ENCODE measurements around the gene PTH1R.

The PTH1R gene

GRCh38 chr3:46896386-46896785 is 18.9 kb downstream of the PTH1R start:
- no peak overlapping the region for H4K8ac ChIP-seq (ENCODE audit: low read length)
- H3K4ac ChIP-seq (ENCODE audit: low read depth in 1 of 2, low read length in 2 of 2), result no peak overlapping the region
- peaks cover 19% of the 10 kb centered on the region for H3K4me1 ChIP-seq (ENCODE audit: control insufficient read depth, insufficient read depth, low read depth, low read length)
- no peak overlapping the region for H3K23ac ChIP-seq (ENCODE audit: low read length in 2 of 2)
- WGBS, result 71% methylated on average over 5 of the region's 5 CpGs
- H3K27me3 ChIP-seq (ENCODE audit: control insufficient read depth in 1 of 2, insufficient read depth in 1 of 2, low read length in 2 of 2), result peaks cover 39 to 51% of the 10 kb centered on the region in 2 experiments
- no peak overlapping the region for H2AFZ ChIP-seq (ENCODE audit: low read depth, low read length)
- H3K4me2 ChIP-seq (ENCODE audit: low read length, poor library complexity, severe bottlenecking), result no peak overlapping the region
- no peak overlapping the region for H2BK120ac ChIP-seq (ENCODE audit: low read depth, low read length)
- no peak overlapping the region for H3K9ac ChIP-seq (ENCODE audit: low read length)
- no peaks in the 10 kb centered on the region for H3K9me3 ChIP-seq (ENCODE audit: control insufficient read depth, low read length)
- H3K36me3 ChIP-seq (ENCODE audit: control insufficient read depth in 1 of 2, insufficient read depth in 2 of 2, low read depth in 1 of 2, low read length in 2 of 2), result no peaks in the 10 kb centered on the region
- no peak overlapping the region for H2BK5ac ChIP-seq (ENCODE audit: low read depth, low read length, poor library complexity, severe bottlenecking)
- no peak overlapping the region for H2BK15ac ChIP-seq (ENCODE audit: low read depth, poor library complexity, severe bottlenecking)
- no peak for DNase-seq
- H3K79me1 ChIP-seq (replicated peaks; ENCODE audit: low read length, poor library complexity, severe bottlenecking), result no peaks in the 10 kb centered on the region
- no peak overlapping the region for H2AK5ac ChIP-seq (ENCODE audit: low read length, severe bottlenecking)
- no peak overlapping the region for H3K14ac ChIP-seq (ENCODE audit: low read length in 2 of 2)
- H3K4me3 ChIP-seq (ENCODE audit: insufficient read depth in 1 of 2, low read depth in 1 of 2, low read length in 2 of 2), result no peak overlapping the region
- H3K27ac ChIP-seq (ENCODE audit: low read length, poor library complexity, severe bottlenecking), result no peak overlapping the region
- no peak overlapping the region for H4K91ac ChIP-seq (ENCODE audit: low read length)
- no peak overlapping the region for H3K18ac ChIP-seq (ENCODE audit: low read depth in 1 of 2, low read length in 2 of 2)
- H2BK12ac ChIP-seq (ENCODE audit: low read length in 2 of 2), result no peak overlapping the region

GRCh38 chr3:46897031-46897430 is 19.5 kb downstream of the PTH1R start:
- H3K4me3 ChIP-seq (ENCODE audit: insufficient read depth in 1 of 2, low read depth in 1 of 2, low read length in 2 of 2), result no peak overlapping the region
- DNase-seq, result no peak
- H3K4me2 ChIP-seq (ENCODE audit: low read length, poor library complexity, severe bottlenecking), result no peak overlapping the region
- no peak overlapping the region for H4K8ac ChIP-seq (ENCODE audit: low read length)
- H3K4me1 ChIP-seq (ENCODE audit: control insufficient read depth, insufficient read depth, low read depth, low read length), result peaks cover 16% of the 10 kb centered on the region
- no peak overlapping the region for H2AK5ac ChIP-seq (ENCODE audit: low read length, severe bottlenecking)
- H3K9ac ChIP-seq (ENCODE audit: low read length), result no peak overlapping the region
- H2BK12ac ChIP-seq (ENCODE audit: low read length in 2 of 2), result no peak overlapping the region
- H2BK120ac ChIP-seq (ENCODE audit: low read depth, low read length), result no peak overlapping the region
- H2AFZ ChIP-seq (ENCODE audit: low read depth, low read length), result no peak overlapping the region
- no peak overlapping the region for H3K27ac ChIP-seq (ENCODE audit: low read length, poor library complexity, severe bottlenecking)
- no peak overlapping the region for H3K4ac ChIP-seq (ENCODE audit: low read depth in 1 of 2, low read length in 2 of 2)
- WGBS, result 100% methylated on average over 2 of the region's 2 CpGs
- H3K36me3 ChIP-seq (ENCODE audit: control insufficient read depth in 1 of 2, insufficient read depth in 2 of 2, low read depth in 1 of 2, low read length in 2 of 2), result no peaks in the 10 kb centered on the region
- H3K18ac ChIP-seq (ENCODE audit: low read depth in 1 of 2, low read length in 2 of 2), result no peak overlapping the region
- H4K91ac ChIP-seq (ENCODE audit: low read length), result no peak overlapping the region
- H3K79me1 ChIP-seq (replicated peaks; ENCODE audit: low read length, poor library complexity, severe bottlenecking), result no peaks in the 10 kb centered on the region
- H3K14ac ChIP-seq (ENCODE audit: low read length in 2 of 2), result no peak overlapping the region
- H3K9me3 ChIP-seq (ENCODE audit: control insufficient read depth, low read length), result no peaks in the 10 kb centered on the region
- H3K27me3 ChIP-seq (ENCODE audit: control insufficient read depth in 1 of 2, insufficient read depth in 1 of 2, low read length in 2 of 2), result peaks cover 32 to 45% of the 10 kb centered on the region in 2 experiments
- H2BK15ac ChIP-seq (ENCODE audit: low read depth, poor library complexity, severe bottlenecking), result no peak overlapping the region
- no peak overlapping the region for H2BK5ac ChIP-seq (ENCODE audit: low read depth, low read length, poor library complexity, severe bottlenecking)
- no peak overlapping the region for H3K23ac ChIP-seq (ENCODE audit: low read length in 2 of 2)

- no peak overlapping the region for H3K18ac ChIP-seq (ENCODE audit: low read depth in 1 of 2, low read length in 2 of 2)
- H3K23ac ChIP-seq (ENCODE audit: low read length in 2 of 2), result peak overlapping the region in 1 of 2 experiments; percentile 35
- WGBS, result 75% methylated on average over 15 of the region's 15 CpGs
- H2BK12ac ChIP-seq (ENCODE audit: low read length in 2 of 2), result no peak overlapping the region
- H3K36me3 ChIP-seq (ENCODE audit: control insufficient read depth in 1 of 2, insufficient read depth in 2 of 2, low read depth in 1 of 2, low read length in 2 of 2), result no peaks in the 10 kb centered on the region
- H2BK5ac ChIP-seq (ENCODE audit: low read depth, low read length, poor library complexity, severe bottlenecking), result no peak overlapping the region
- peaks cover 31 to 41% of the 10 kb centered on the region in 2 experiments for H3K27me3 ChIP-seq (ENCODE audit: control insufficient read depth in 1 of 2, insufficient read depth in 1 of 2, low read length in 2 of 2)
- no peak overlapping the region for H3K27ac ChIP-seq (ENCODE audit: low read length, poor library complexity, severe bottlenecking)
- no peak for DNase-seq
- no peak overlapping the region for H3K14ac ChIP-seq (ENCODE audit: low read length in 2 of 2)
- H3K9ac ChIP-seq (ENCODE audit: low read length), result no peak overlapping the region
- no peaks in the 10 kb centered on the region for H3K9me3 ChIP-seq (ENCODE audit: control insufficient read depth, low read length)
- H3K4me3 ChIP-seq (ENCODE audit: insufficient read depth in 1 of 2, low read depth in 1 of 2, low read length in 2 of 2), result no peak overlapping the region
- no peak overlapping the region for H2BK120ac ChIP-seq (ENCODE audit: low read depth, low read length)
- H3K4me2 ChIP-seq (ENCODE audit: low read length, poor library complexity, severe bottlenecking), result no peak overlapping the region
- no peak overlapping the region for H2AK5ac ChIP-seq (ENCODE audit: low read length, severe bottlenecking)
- H3K4me1 ChIP-seq (ENCODE audit: control insufficient read depth, insufficient read depth, low read depth, low read length), result peaks cover 8% of the 10 kb centered on the region
- H3K4ac ChIP-seq (ENCODE audit: low read depth in 1 of 2, low read length in 2 of 2), result no peak overlapping the region
- no peak overlapping the region for H4K8ac ChIP-seq (ENCODE audit: low read length)
- H2AFZ ChIP-seq (ENCODE audit: low read depth, low read length), result no peak overlapping the region
- no peak overlapping the region for H2BK15ac ChIP-seq (ENCODE audit: low read depth, poor library complexity, severe bottlenecking)
- no peaks in the 10 kb centered on the region for H3K79me1 ChIP-seq (replicated peaks; ENCODE audit: low read length, poor library complexity, severe bottlenecking)
- H4K91ac ChIP-seq (ENCODE audit: low read length), result no peak overlapping the region
Observed at GRCh38 chr3:46897829-46898320, 20.4 kb downstream of the PTH1R start.

- H4K8ac ChIP-seq (ENCODE audit: low read length), result no peak overlapping the region
- no peak overlapping the region for H3K4me3 ChIP-seq (ENCODE audit: insufficient read depth in 1 of 2, low read depth in 1 of 2, low read length in 2 of 2)
- H2BK12ac ChIP-seq (ENCODE audit: low read length in 2 of 2), result no peak overlapping the region
- H2AFZ ChIP-seq (ENCODE audit: low read depth, low read length), result no peak overlapping the region
- no peak overlapping the region for H3K4me2 ChIP-seq (ENCODE audit: low read length, poor library complexity, severe bottlenecking)
- no peaks in the 10 kb centered on the region for H3K79me1 ChIP-seq (replicated peaks; ENCODE audit: low read length, poor library complexity, severe bottlenecking)
- no peak overlapping the region for H2BK15ac ChIP-seq (ENCODE audit: low read depth, poor library complexity, severe bottlenecking)
- H2AK5ac ChIP-seq (ENCODE audit: low read length, severe bottlenecking), result no peak overlapping the region
- peak overlapping the region; percentile 16 for H4K91ac ChIP-seq (ENCODE audit: low read length)
- no peaks in the 10 kb centered on the region for H3K9me3 ChIP-seq (ENCODE audit: control insufficient read depth, low read length)
- WGBS, result 37% methylated on average over 70 of the region's 71 CpGs
- H2BK5ac ChIP-seq (ENCODE audit: low read depth, low read length, poor library complexity, severe bottlenecking), result no peak overlapping the region
- H3K23ac ChIP-seq (ENCODE audit: low read length in 2 of 2), result peak overlapping the region in 1 of 2 experiments; percentile 35
- peaks cover 8% of the 10 kb centered on the region for H3K4me1 ChIP-seq (ENCODE audit: control insufficient read depth, insufficient read depth, low read depth, low read length)
- H2BK120ac ChIP-seq (ENCODE audit: low read depth, low read length), result no peak overlapping the region
- DNase-seq, result no peak
- no peak overlapping the region for H3K4ac ChIP-seq (ENCODE audit: low read depth in 1 of 2, low read length in 2 of 2)
- no peak overlapping the region for H3K9ac ChIP-seq (ENCODE audit: low read length)
- no peak overlapping the region for H3K14ac ChIP-seq (ENCODE audit: low read length in 2 of 2)
- no peak overlapping the region for H3K27ac ChIP-seq (ENCODE audit: low read length, poor library complexity, severe bottlenecking)
- peaks cover 29 to 34% of the 10 kb centered on the region in 2 experiments for H3K27me3 ChIP-seq (ENCODE audit: control insufficient read depth in 1 of 2, insufficient read depth in 1 of 2, low read length in 2 of 2)
- H3K36me3 ChIP-seq (ENCODE audit: control insufficient read depth in 1 of 2, insufficient read depth in 2 of 2, low read depth in 1 of 2, low read length in 2 of 2), result no peaks in the 10 kb centered on the region
- H3K18ac ChIP-seq (ENCODE audit: low read depth in 1 of 2, low read length in 2 of 2), result no peak overlapping the region
Observed at GRCh38 chr3:46898321-46899150, 21.0 kb downstream of the PTH1R start.

Measured in mesenchymal stem cell (in vitro differentiated cells and primary cell).